Renal cortex interstitium (tissue), 11 donors: Measurements from ENCODE around the gene HCFC1. TPM values are rescaled to one million over a fixed set of nuclear protein-coding genes. Genes with fewer than 3 reads are reported as not detected.

ENCODE experiments used
- DNase-seq, 11 donors: peaks; one replicate each; pipeline ENCODE4 v3.0.0-alpha.2; 2013; ENCODE audit warnings: low read depth in 9 of 11, low spot score in 4 of 11; ENCODE audit errors: extremely low read depth in 1 of 11
- polyA plus RNA-seq, 3 donors: library from polyadenylated mRNA; unstranded; fragments of 120-200 nt; gene quantifications; one replicate each; pipeline ENCODE4 v1.2.1, GENCODE V29; 2013; ENCODE audit not compliant: insufficient read length in 3 of 3

Gene HCFC1
- polyA plus RNA-seq, 3 donors = 40.8 to 52.0 (median 45.7) TPM

DNA sequence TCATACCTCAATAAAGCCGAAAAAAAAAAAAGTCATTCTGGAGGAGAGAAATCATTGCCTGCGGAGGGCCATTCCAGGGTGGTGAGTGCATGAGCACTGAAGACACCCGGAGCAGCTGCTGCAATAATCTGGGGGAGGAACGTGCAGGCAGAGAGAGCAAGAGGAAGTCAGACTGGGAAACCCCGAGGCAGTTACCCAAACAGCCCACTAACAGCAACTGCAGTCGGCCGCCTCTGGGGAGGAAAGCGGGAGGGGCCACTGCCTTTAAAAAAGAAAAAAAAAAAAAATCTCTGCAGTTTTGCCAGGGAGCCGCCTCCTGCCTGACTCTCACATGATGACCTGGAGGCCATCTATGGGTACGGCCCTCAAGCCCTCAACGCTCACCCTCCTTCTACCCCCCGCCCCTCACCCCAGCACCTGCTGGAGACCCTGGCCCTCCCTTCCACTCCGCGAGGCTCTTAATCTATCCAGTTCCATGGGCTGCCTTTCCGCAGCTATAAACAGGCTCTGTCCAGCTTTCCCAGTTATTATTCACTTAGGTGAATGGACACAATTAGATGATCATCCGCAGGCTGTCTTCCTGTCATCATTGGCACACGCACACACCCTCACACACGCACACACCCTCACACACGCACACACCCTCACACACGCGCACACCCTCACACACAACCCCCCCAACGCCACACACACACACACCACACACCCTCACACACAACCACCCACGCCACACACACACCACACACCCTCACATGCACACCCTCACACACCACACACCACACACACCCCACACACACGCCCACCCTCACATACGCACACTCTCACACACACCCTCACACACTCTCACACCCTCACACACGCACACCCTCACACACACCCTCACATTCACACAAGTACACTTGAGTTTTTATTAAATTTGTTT is 70.5 kb downstream of the HCFC1 start:
- DNase-seq = no peak

DNA sequence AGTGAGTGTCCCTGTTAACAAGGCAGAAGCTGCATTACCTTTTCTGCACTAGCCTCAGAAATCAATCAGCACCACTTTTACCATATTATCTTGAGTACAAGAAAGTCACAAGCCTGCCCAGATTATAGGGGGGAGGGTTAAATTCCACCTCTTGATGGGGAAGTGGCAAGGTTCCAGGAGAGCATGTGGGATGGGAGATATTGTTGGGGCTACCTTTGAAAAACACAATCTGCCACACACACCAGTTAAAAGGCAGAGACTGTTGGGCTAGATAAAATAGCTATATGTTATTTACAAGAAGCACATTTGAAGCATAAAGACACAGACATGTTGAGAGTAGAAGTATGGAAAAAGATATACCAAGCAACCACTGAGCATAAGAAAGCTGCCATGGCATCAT is 73.7 kb downstream of the HCFC1 start:
- DNase-seq = no peak

Other genes starting within 250 kb of the HCFC1 start
- gene BCAP31, start 247.4 kb downstream of the HCFC1 start, polyA plus RNA-seq = 100 to 1,000 TPM; 182 to 189 (median 189) TPM
- gene ABCD1, start 247.0 kb downstream of the HCFC1 start, polyA plus RNA-seq = 1 to 10 TPM; 7.9 to 9.8 (median 8.0) TPM
- gene PLXNB3, start 207.6 kb downstream of the HCFC1 start, polyA plus RNA-seq = 1 to 10 TPM; 1.0 to 2.0 (median 1.2) TPM
- gene SRPK3, start 190.8 kb downstream of the HCFC1 start, polyA plus RNA-seq = 1 to 10 TPM in 2 of 3 donors, under 1 TPM in 1; 0.81 to 2.1 (median 1.9) TPM
- gene IDH3G, start 177.4 kb downstream of the HCFC1 start, polyA plus RNA-seq = 10 to 100 TPM; 69.9 to 93.9 (median 91.2) TPM
- gene SSR4, start 177.2 kb downstream of the HCFC1 start, polyA plus RNA-seq = 100 to 1,000 TPM; 138 to 174 (median 166) TPM
- gene PDZD4, start 141.3 kb downstream of the HCFC1 start, polyA plus RNA-seq = 10 to 100 TPM in 2 of 3 donors, 1 to 10 TPM in 1; 7.2 to 12.5 (median 11.5) TPM
- gene L1CAM, start 85.6 kb downstream of the HCFC1 start, polyA plus RNA-seq = 10 to 100 TPM; 35.2 to 57.4 (median 53.1) TPM
- gene AVPR2, start 67.1 kb downstream of the HCFC1 start, polyA plus RNA-seq = 1 to 10 TPM in 2 of 3 donors, under 1 TPM in 1; 0.78 to 2.2 (median 1.7) TPM
- gene ARHGAP4, start 45.6 kb downstream of the HCFC1 start, polyA plus RNA-seq = 10 to 100 TPM; 21.5 to 43.5 (median 32.8) TPM
- gene NAA10, start 36.8 kb downstream of the HCFC1 start, polyA plus RNA-seq = 10 to 100 TPM; 53.0 to 78.0 (median 77.5) TPM
- 10 to 100 TPM; 17.5 to 28.4 (median 20.8) TPM for gene RENBP, start 27.2 kb downstream of the HCFC1 start, polyA plus RNA-seq
- gene TMEM187, start 936 bp upstream of the HCFC1 start, polyA plus RNA-seq = 1 to 10 TPM; 5.3 to 9.2 (median 7.5) TPM
- 10 to 100 TPM; 52.0 to 69.7 (median 62.3) TPM for gene IRAK1, start 48.1 kb upstream of the HCFC1 start, polyA plus RNA-seq
- gene MECP2, start 125.9 kb upstream of the HCFC1 start, polyA plus RNA-seq = 10 to 100 TPM; 27.1 to 34.2 (median 32.7) TPM
- not detected for gene OPN1LW, start 172.4 kb upstream of the HCFC1 start, polyA plus RNA-seq
- gene OPN1MW, start 210.8 kb upstream of the HCFC1 start, polyA plus RNA-seq = not detected
- not detected for gene OPN1MW2, start 247.9 kb upstream of the HCFC1 start, polyA plus RNA-seq